ENCODE results near the gene AMER3.
"Not testable (repeated sequence)": the region's sequence is repeated elsewhere in the genome, so short reads cannot be mapped to it uniquely, and the experiment has no call there.

The AMER3 gene
- long read RNA-seq, donor 1, result 0 reads
- long read RNA-seq, donor 2, result 0 reads
- long read RNA-seq, donor 3, result 0 reads
- long read RNA-seq, donor 4, result 0 reads
- long read RNA-seq, donor 5, result 0 reads
- long read RNA-seq, donor 6, result 0 reads
- long read RNA-seq, donor 7, result 0 reads
- long read RNA-seq, donor 8, result 0 reads

- peak; percentile 57 for DNase-seq
Measured at GRCh38 chr2:130755256-130756052, at the start of gene AMER3. Gene AMER3 (plus strand): TSS chr2:130755540. CDS start chr2:130762073, 6,533 bp downstream.

- DNase-seq, result not testable (repeated sequence)
Measured at GRCh38 chr2:130714795-130715194, 40.5 kb upstream of the AMER3 start.

GRCh38 chr2:130720036-130720435 is 35.3 kb upstream of the AMER3 start:
- no peak for DNase-seq

- no peak for DNase-seq
Measured at GRCh38 chr2:130720528-130720927, 34.8 kb upstream of the AMER3 start.

- no peak for DNase-seq
Measured at GRCh38 chr2:130724455-130724854, 30.9 kb upstream of the AMER3 start.

- peak; percentile 23 for DNase-seq
Measured at GRCh38 chr2:130726614-130727180, 28.6 kb upstream of the AMER3 start.

GRCh38 chr2:130727286-130727924 is 27.9 kb upstream of the AMER3 start:
- peak; percentile 87 for DNase-seq

- no peak for DNase-seq
Measured at GRCh38 chr2:130728007-130728454, 27.3 kb upstream of the AMER3 start.

GRCh38 chr2:130728549-130729316 is 26.6 kb upstream of the AMER3 start, which contains the start of gene GPR148:
Gene GPR148 (plus strand): TSS chr2:130729070. CDS start chr2:130729152, 82 bp downstream.
- DNase-seq, result no peak

- no peak for DNase-seq
Measured at GRCh38 chr2:130729322-130730299, 25.7 kb upstream of the AMER3 start.

GRCh38 chr2:130732257-130732656 is 23.1 kb upstream of the AMER3 start:
- not testable (repeated sequence) for DNase-seq

- DNase-seq, result no peak
Measured at GRCh38 chr2:130735200-130735599, 20.1 kb upstream of the AMER3 start.

- DNase-seq, result no peak
Measured at GRCh38 chr2:130736487-130736886, 18.9 kb upstream of the AMER3 start.

GRCh38 chr2:130737592-130737991 is 17.7 kb upstream of the AMER3 start:
- no peak for DNase-seq

- DNase-seq, result no peak
Measured at GRCh38 chr2:130740671-130741070, 14.7 kb upstream of the AMER3 start.

GRCh38 chr2:130743278-130743677 is 12.1 kb upstream of the AMER3 start:
- DNase-seq, result no peak

- DNase-seq, result no peak
Measured at GRCh38 chr2:130744287-130745117, 10.8 kb upstream of the AMER3 start.

GRCh38 chr2:130749078-130749477 is 6.3 kb upstream of the AMER3 start:
- no peak for DNase-seq

GRCh38 chr2:130749641-130750040 is 5.7 kb upstream of the AMER3 start:
- no peak for DNase-seq

GRCh38 chr2:130754811-130755210 is 529 bp upstream of the AMER3 start:
- no peak for DNase-seq

Measured in right kidney (tissue), 9 donors.